GM23248 (cell line): ENCODE measurements around the gene RNF169.

ENCODE experiments used
- EZH2 ChIP-seq: fragments of 200-600 bp; sonication (generic); IDR thresholded peaks from 2 replicates; pipeline ENCODE4 v1.6.1; 2018; ENCODE audit warnings: antibody characterized with exemption, mild to moderate bottlenecking; ENCODE audit not compliant: insufficient read depth, poor library complexity, severe bottlenecking
- EZH2phosphoT487 ChIP-seq: fragments of 200-600 bp; sonication (generic); IDR thresholded peaks from 2 replicates; pipeline ENCODE4 v1.6.1; 2018; ENCODE audit warnings: antibody characterized with exemption, moderate library complexity, mild to moderate bottlenecking, low read depth; ENCODE audit not compliant: insufficient read depth

DNA sequence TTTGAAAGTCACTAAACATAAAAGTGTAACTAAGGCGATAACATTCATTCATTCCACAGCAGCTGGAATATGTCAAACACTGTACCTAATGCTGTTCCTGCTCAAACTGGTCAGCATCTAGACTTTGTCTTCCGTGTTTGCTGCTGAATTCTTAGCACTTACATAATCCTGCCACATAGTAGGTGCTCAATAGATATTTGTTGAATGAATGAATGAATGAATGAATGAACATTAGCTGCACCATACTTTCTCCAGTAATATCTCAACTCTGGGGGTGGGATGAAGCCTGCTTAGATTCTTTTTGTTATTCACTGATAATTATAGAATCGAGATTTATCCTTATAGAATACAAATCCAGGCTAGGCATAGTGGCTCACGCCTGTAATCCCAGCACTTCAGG lies 6.6 kb upstream of the RNF169 start:
- no peak for TF ChIP-seq EZH2
- TF ChIP-seq EZH2phosphoT487 = no peak
